Common myeloid progenitor, CD34-positive (primary cell): ENCODE data around the gene USP40.
"Not testable (repeated sequence)": the region's sequence is repeated elsewhere in the genome, so short reads cannot be mapped to it uniquely, and the experiment has no call there.

Experiments used
- CTCF ChIA-PET: fragments of 350-600 bp; sonication (Branson Sonifier 250); formaldehyde crosslinking; loops from one replicate; lab custom pipeline; 2021; ENCODE audit warnings: antibody characterized with exemption; lab: Charles Lee
- POLR2A ChIA-PET: fragments of 350-600 bp; sonication (Branson Sonifier 250); formaldehyde crosslinking; loops from one replicate; lab custom pipeline; 2021; ENCODE audit warnings: antibody characterized with exemption; lab: Charles Lee
- DNase-seq, 3 donors: peaks; one replicate each; pipeline versions ENCODE4 v3.0.0 to v3.0.0-alpha.2; 2013
- H3K27ac ChIP-seq, 2 experiments: 1 replicate in 1 of 2; 2 replicates in 1 of 2; pipeline ENCODE4 v1.7.0; 2013; ENCODE audit warnings: inconsistent platforms in 2 of 2, low read length in 2 of 2, mild to moderate bottlenecking in 2 of 2, low read depth in 1 of 2, moderate library complexity in 1 of 2; ENCODE audit not compliant: severe bottlenecking in 2 of 2, insufficient read depth in 1 of 2, poor library complexity in 1 of 2
- H3K27me3 ChIP-seq, 5 experiments: replicated peaks in 2 of 5; 1 replicate in 3 of 5; 2 replicates in 2 of 5; pipeline versions ENCODE4 v1.6.1 to v1.7.0; 2013; ENCODE audit warnings: low read length in 4 of 5, mild to moderate bottlenecking in 2 of 5, moderate library complexity in 2 of 5, inconsistent platforms in 1 of 5; ENCODE audit not compliant: insufficient read depth in 5 of 5, control insufficient read depth in 4 of 5
- H3K36me3 ChIP-seq, 4 experiments: 1 replicate in 2 of 4; 2 replicates in 2 of 4; pipeline versions ENCODE4 v1.6.1 to v1.7.0; 2013; ENCODE audit warnings: low read length in 3 of 4, control low read depth in 1 of 4, mild to moderate bottlenecking in 1 of 4; ENCODE audit not compliant: control insufficient read depth in 4 of 4, insufficient read depth in 4 of 4
- H3K4me1 ChIP-seq, 4 experiments: 1 replicate in 3 of 4; 2 replicates in 1 of 4; pipeline versions ENCODE4 v1.6.1 to v1.7.1; 2013; ENCODE audit warnings: low read length in 3 of 4, mild to moderate bottlenecking in 3 of 4, control low read depth in 1 of 4, inconsistent platforms in 1 of 4, moderate library complexity in 1 of 4; ENCODE audit not compliant: control insufficient read depth in 4 of 4, insufficient read depth in 4 of 4; ENCODE audit errors: control extremely low read depth in 1 of 4
- H3K4me3 ChIP-seq, 7 experiments: 1 replicate in 4 of 7; 2 replicates in 3 of 7; pipeline versions ENCODE4 v1.5.1 to v1.7.0; 2013; ENCODE audit warnings: mild to moderate bottlenecking in 7 of 7, low read length in 6 of 7, moderate library complexity in 6 of 7, inconsistent platforms in 2 of 7, low read depth in 2 of 7, control low read depth in 1 of 7; ENCODE audit not compliant: insufficient read depth in 4 of 7, control insufficient read depth in 1 of 7; ENCODE audit errors: extremely low read depth in 1 of 7
- H3K9me3 ChIP-seq, 5 experiments: 1 replicate in 4 of 5; 2 replicates in 1 of 5; pipeline versions ENCODE4 v1.6.1 to v1.7.1; 2013; ENCODE audit warnings: low read length in 4 of 5, mild to moderate bottlenecking in 2 of 5, inconsistent platforms in 1 of 5, low read depth in 1 of 5, moderate library complexity in 1 of 5; ENCODE audit not compliant: control insufficient read depth in 4 of 5, insufficient read depth in 2 of 5; ENCODE audit errors: control extremely low read depth in 1 of 5
- WGBS: methylation state at CpG from one replicate; pipeline ENCODE4 v1.1.5; 2013; ENCODE audit not compliant: insufficient coverage; 5-methylcytosine and 5-hydroxymethylcytosine counted together

Gene USP40

GRCh38 chr2:233577341-233577740 lies 10.8 kb upstream of the USP40 start:
- POLR2A ChIA-PET, H3K36me3 ChIP-seq, H3K9me3 ChIP-seq, H3K4me3 ChIP-seq, CTCF ChIA-PET, H3K27me3 ChIP-seq, H3K4me1 ChIP-seq, H3K27ac ChIP-seq, DNase-seq: not testable (repeated sequence)
- 86% methylated on average over 2 of the region's 5 CpGs for WGBS

GRCh38 chr2:233572468-233572867 lies 5.9 kb upstream of the USP40 start:
- Histone ChIP-seq H3K27ac (no peak overlapping the region), H3K36me3 (no peaks in the 10 kb centered on the region), H3K4me1 (no peaks in the 10 kb centered on the region), H3K9me3 (no peaks in the 10 kb centered on the region), H3K27me3 (peaks cover 0 to 3% (median 2%) of the 10 kb centered on the region in 5 experiments), H3K4me3 (no peak overlapping the region)
- ChIA-PET POLR2A (no interaction called here), CTCF (no interaction called here)
- no peak for DNase-seq
- 100% methylated on average over 2 of the region's 4 CpGs for WGBS

GRCh38 chr2:233571462-233571861 lies 4.9 kb upstream of the USP40 start:
- H3K27me3 ChIP-seq, result peaks cover 0 to 3% (median 2%) of the 10 kb centered on the region in 5 experiments
- no peaks in the 10 kb centered on the region for H3K9me3 ChIP-seq
- H3K4me3 ChIP-seq, result no peak overlapping the region
- H3K27ac ChIP-seq, result no peak overlapping the region
- WGBS, result 80% methylated on average over 1 of the region's 2 CpGs
- peaks cover 0 to 3% (median 0%) of the 10 kb centered on the region in 4 experiments for H3K4me1 ChIP-seq
- DNase-seq, result no peak
- no peaks in the 10 kb centered on the region for H3K36me3 ChIP-seq
- ChIA-PET POLR2A (interaction anchor here (0.6 kb wide), 1 partner anchor 19 kb away, joined by 5 read pairs; no protein-coding TSS in a partner anchor), CTCF (no interaction called here)

- no peak overlapping the region for H3K27ac ChIP-seq
- H3K4me3 ChIP-seq, result no peak overlapping the region
- H3K4me1 ChIP-seq, result peaks cover 0 to 3% (median 1%) of the 10 kb centered on the region in 4 experiments
- no peaks in the 10 kb centered on the region for H3K9me3 ChIP-seq
- WGBS, result no CpG with 5 or more reads among the region's 1 CpG
- H3K27me3 ChIP-seq, result peaks cover 0 to 3% (median 2%) of the 10 kb centered on the region in 5 experiments
- no peaks in the 10 kb centered on the region for H3K36me3 ChIP-seq
- DNase-seq, result no peak
- CTCF ChIA-PET, result no interaction called here
- POLR2A ChIA-PET, result interaction anchor here (0.6 kb wide), 1 partner anchor 19 kb away, joined by 5 read pairs; no protein-coding TSS in a partner anchor
Measured at GRCh38 chr2:233571001-233571400, 4.4 kb upstream of the USP40 start.

- CTCF ChIA-PET, result no interaction called here
Measured at GRCh38 chr2:233565685-233566140, 869 bp downstream of the USP40 start.

GRCh38 chr2:233563663-233564430 lies 2.7 kb downstream of the USP40 start:
- H3K36me3 ChIP-seq, result peaks cover 0 to 3% (median 3%) of the 10 kb centered on the region in 4 experiments
- H3K4me1 ChIP-seq, result peaks cover 3 to 26% (median 9%) of the 10 kb centered on the region in 4 experiments
- no peak overlapping the region for H3K4me3 ChIP-seq
- POLR2A ChIA-PET, result no interaction called here
- WGBS, result 80% methylated on average over 1 of the region's 8 CpGs
- CTCF ChIA-PET, result interaction anchor here (0.7 to 1.3 kb wide), 2 partner anchors 9 to 11 kb away, joined by 3 read pairs; no protein-coding TSS in a partner anchor
- DNase-seq, result peak in 2 of 3 donors; percentile 46 to 51
- peaks cover 0 to 3% (median 0%) of the 10 kb centered on the region in 5 experiments for H3K27me3 ChIP-seq
- H3K27ac ChIP-seq, result no peak overlapping the region
- no peaks in the 10 kb centered on the region for H3K9me3 ChIP-seq

More at GRCh38 chr2:233565685-233566140, 869 bp downstream of the USP40 start:
- Histone ChIP-seq H3K27ac (peak overlapping the region; percentile 91 to 96), H3K4me1 (peaks cover 3 to 18% (median 9%) of the 10 kb centered on the region in 4 experiments), H3K9me3 (no peaks in the 10 kb centered on the region), H3K4me3 (peak overlapping the region in 6 of 7 experiments; percentile 90 to 98 (median 94)), H3K36me3 (no peaks in the 10 kb centered on the region), H3K27me3 (peaks cover 0 to 3% (median 1%) of the 10 kb centered on the region in 5 experiments)
- POLR2A ChIA-PET, result interaction anchor here (0.7 kb wide), 1 partner anchor 18 kb away, joined by 4 read pairs; no protein-coding TSS in a partner anchor
- peak in 1 of 3 donors; percentile 3 for DNase-seq
- 4% methylated on average over 4 of the region's 6 CpGs for whole genome bisulfite sequencing
